IMR-90 (cell line): Measurements from ENCODE around the gene DCHS2. TPM values are rescaled to one million over a fixed set of nuclear protein-coding genes. Genes with fewer than 3 reads are reported as not detected.

Source experiments
- ATAC-seq: fragments of 200-7000 bp; cut with Tn5 transposase; 2 replicates; pipeline ENCODE4 v1.9.1; 2020; ENCODE audit warnings: low read depth, mild to moderate bottlenecking, moderate library complexity
- BruUV-seq: library from RNA; stranded (reverse); fragments of 400-500 nt; replicated peaks from 2 replicates; lab custom pipeline; 2021; lab: Mats Ljungman, UMichigan
- CTCF ChIA-PET: fragments of 300-600 bp; formaldehyde crosslinking; extraction: SDS; loops from one replicate; lab custom pipeline; 2021; ENCODE audit warnings: antibody characterized with exemption; lab: Yijun Ruan, JAX
- POLR2A ChIA-PET: fragments of 300-600 bp; sonication (Branson Sonifier 250); formaldehyde crosslinking; loops from one replicate; lab custom pipeline; 2022; ENCODE audit warnings: antibody characterized with exemption; ENCODE audit not compliant: unreplicated experiment; lab: Charles Lee
- DNase-seq: peaks from one replicate; pipeline ENCODE4 v3.0.0; 2013
- H2AFZ ChIP-seq: replicated peaks from 2 replicates; pipeline ENCODE3; 2013; ENCODE audit warnings: low read length, mild to moderate bottlenecking; ENCODE audit not compliant: poor library complexity
- H2AK5ac ChIP-seq: 2 replicates; pipeline ENCODE4 v1.6.1; 2013; ENCODE audit warnings: low read depth, low read length, inconsistent platforms
- H2AK9ac ChIP-seq: replicated peaks from 2 replicates; pipeline ENCODE3; 2013; ENCODE audit warnings: mild to moderate bottlenecking, low read depth, low read length, moderate library complexity; ENCODE audit not compliant: poor library complexity
- H2BK120ac ChIP-seq: 2 replicates; pipeline ENCODE4 v1.6.1; 2013; ENCODE audit warnings: low read depth, low read length, inconsistent platforms
- H2BK15ac ChIP-seq: 3 replicates; pipeline ENCODE4 v1.6.1; 2013; ENCODE audit warnings: low read depth, low read length, inconsistent platforms
- H2BK20ac ChIP-seq: 2 replicates; pipeline ENCODE4 v1.6.1; 2013; ENCODE audit warnings: low read depth, mild to moderate bottlenecking, inconsistent platforms, low read length, moderate library complexity
- H2BK5ac ChIP-seq: 2 replicates; pipeline ENCODE4 v1.6.1; 2013; ENCODE audit warnings: mild to moderate bottlenecking, low read depth, low read length, inconsistent platforms; ENCODE audit not compliant: poor library complexity, severe bottlenecking
- H3K14ac ChIP-seq: replicated peaks from 2 replicates; pipeline ENCODE4 v1.6.1; 2013; ENCODE audit warnings: low read depth, low read length, inconsistent platforms
- H3K18ac ChIP-seq: 2 replicates; pipeline ENCODE4 v1.6.1; 2013; ENCODE audit warnings: low read depth, low read length, control low read depth
- H3K23ac ChIP-seq: 2 replicates; pipeline ENCODE4 v1.6.1; 2013; ENCODE audit warnings: low read depth, low read length, inconsistent platforms
- H3K27ac ChIP-seq: 2 replicates; pipeline ENCODE4 v1.5.1; 2013; ENCODE audit warnings: mild to moderate bottlenecking, control low read depth, low read length; ENCODE audit not compliant: insufficient read depth
- H3K27me3 ChIP-seq: 2 replicates; pipeline ENCODE4 v1.6.1; 2013; ENCODE audit warnings: low read length; ENCODE audit not compliant: control insufficient read depth, insufficient read depth
- H3K36me3 ChIP-seq: 2 replicates; pipeline ENCODE4 v1.6.1; 2013; ENCODE audit warnings: low read length, mixed read lengths; ENCODE audit not compliant: control insufficient read depth, insufficient read depth
- H3K4ac ChIP-seq: 2 replicates; pipeline ENCODE4 v1.6.1; 2013; ENCODE audit warnings: low read depth, low read length, inconsistent platforms
- H3K4me1 ChIP-seq: 2 replicates; pipeline ENCODE4 v1.6.1; 2013; ENCODE audit warnings: low read length, mixed read lengths; ENCODE audit not compliant: control insufficient read depth, insufficient read depth
- H3K4me2 ChIP-seq: 2 replicates; pipeline ENCODE4 v1.6.1; 2013; ENCODE audit warnings: low read depth, mild to moderate bottlenecking, control low read depth, low read length, moderate library complexity
- H3K4me3 ChIP-seq: 2 replicates; pipeline ENCODE4 v1.5.1; 2013; ENCODE audit warnings: low read depth, mild to moderate bottlenecking, control low read depth, low read length, moderate library complexity; ENCODE audit not compliant: insufficient read depth
- H3K56ac ChIP-seq: 2 replicates; pipeline ENCODE4 v1.6.1; 2013; ENCODE audit warnings: low read length, inconsistent platforms; ENCODE audit not compliant: insufficient read depth; ENCODE audit errors: extremely low read depth
- H3K79me1 ChIP-seq, 2 experiments: 2 replicates each; pipeline ENCODE4 v1.6.1; 2013; ENCODE audit warnings: low read length in 2 of 2, inconsistent platforms in 1 of 2, low read depth in 1 of 2
- H3K9ac ChIP-seq: 2 replicates; pipeline ENCODE4 v1.6.1; 2013; ENCODE audit warnings: low read depth, low read length, control low read depth
- H3K9me1 ChIP-seq: 2 replicates; pipeline ENCODE4 v1.6.1; 2013; ENCODE audit warnings: low read length, inconsistent platforms; ENCODE audit not compliant: insufficient read depth
- H3K9me3 ChIP-seq: 2 replicates; pipeline ENCODE4 v1.6.1; 2013; ENCODE audit warnings: low read length; ENCODE audit not compliant: control insufficient read depth, insufficient read depth
- H4K20me1 ChIP-seq: 2 replicates; pipeline ENCODE4 v1.6.1; 2013; ENCODE audit warnings: low read length, inconsistent platforms; ENCODE audit not compliant: insufficient read depth
- H4K5ac ChIP-seq: 2 replicates; pipeline ENCODE4 v1.6.1; 2013; ENCODE audit warnings: mild to moderate bottlenecking, low read depth, low read length, control low read depth
- H4K8ac ChIP-seq, 2 experiments: 2 replicates each; pipeline ENCODE4 v1.6.1; 2013; ENCODE audit warnings: low read depth in 2 of 2, low read length in 2 of 2, control low read depth in 1 of 2, inconsistent platforms in 1 of 2
- H4K91ac ChIP-seq: 2 replicates; pipeline ENCODE4 v1.6.1; 2013; ENCODE audit warnings: low read depth, low read length, inconsistent platforms; ENCODE audit not compliant: insufficient read depth
- CHD1 ChIP-seq: IDR thresholded peaks from 2 replicates; pipeline ENCODE4 v1.6.1; 2012; ENCODE audit warnings: low read depth, low read length, improper control_type of control experiment
- MAFK ChIP-seq: IDR thresholded peaks from 2 replicates; pipeline ENCODE4 v1.6.1; 2012; ENCODE audit warnings: low read depth, low read length, improper control_type of control experiment
- MAZ ChIP-seq: IDR thresholded peaks from 2 replicates; pipeline ENCODE4 v1.6.1; 2012; ENCODE audit warnings: low read depth, mild to moderate bottlenecking, low read length, improper control_type of control experiment, moderate library complexity, borderline replicate concordance
- MXI1 ChIP-seq: IDR thresholded peaks from 2 replicates; pipeline ENCODE4 v1.6.1; 2012; ENCODE audit warnings: low read depth, mild to moderate bottlenecking, low read length, moderate library complexity, borderline replicate concordance
- POLR2A ChIP-seq: IDR thresholded peaks from 2 replicates; pipeline ENCODE4 v1.6.1; 2012; ENCODE audit warnings: mild to moderate bottlenecking, low read depth, low read length
- WGBS, 2 experiments: methylation state at CpG; one replicate each; pipeline versions ENCODE4 v1.1.5 to v1.1.7; 2013; ENCODE audit warnings: missing lambda C conversion rate in 2 of 2; ENCODE audit not compliant: insufficient read length in 1 of 2; ENCODE audit errors: extremely low coverage in 2 of 2; 5-methylcytosine and 5-hydroxymethylcytosine counted together
- dilution Hi-C: fragments of 300-500 bp; cut with HindIII; formaldehyde crosslinking; loops from one replicate; pipeline ENCODE4 v1.14.3; 2018; ENCODE audit warnings: low sequenced_read_pairs; ENCODE audit not compliant: unreplicated experiment
- in situ Hi-C: fragments of 300-500 bp; cut with MboI; formaldehyde crosslinking; loops from 3 replicates; pipeline ENCODE4 v1.14.3; 2019; ENCODE audit warnings: low sequenced_read_pairs, inconsistent platforms, mixed read lengths
- intact Hi-C: fragments of 100-400 bp; cut with micrococcal nuclease; formaldehyde crosslinking; loops from 2 replicates; pipeline ENCODE4 v1.10.0; 2022
- polyA plus RNA-seq, 3 experiments: library from polyadenylated mRNA; depleted of rRNA; stranded (reverse); fragments of >200 nt; gene quantifications; 2 replicates each; pipeline ENCODE4 v1.2.3, GENCODE V29; 2012; ENCODE audit warnings: low replicate concordance in 1 of 3
- total RNA-seq: library from RNA; depleted of rRNA; stranded (reverse); fragments of >200 nt; gene quantifications from 2 replicates; pipeline ENCODE4 v1.2.3, GENCODE V29; 2012
- TF ChIP-seq, protein P1 (sequence below): fragments of 150-350 bp; IDR thresholded peaks from 2 replicates; pipeline ENCODE4 v1.6.1; 2017; ENCODE audit warnings: mild to moderate bottlenecking, antibody characterized with exemption, low read length, low read depth

Gene DCHS2
- total and polyA plus RNA-seq, 2 of the 4 experiments (the other 2 are of a cell fraction) = not detected

DNA sequence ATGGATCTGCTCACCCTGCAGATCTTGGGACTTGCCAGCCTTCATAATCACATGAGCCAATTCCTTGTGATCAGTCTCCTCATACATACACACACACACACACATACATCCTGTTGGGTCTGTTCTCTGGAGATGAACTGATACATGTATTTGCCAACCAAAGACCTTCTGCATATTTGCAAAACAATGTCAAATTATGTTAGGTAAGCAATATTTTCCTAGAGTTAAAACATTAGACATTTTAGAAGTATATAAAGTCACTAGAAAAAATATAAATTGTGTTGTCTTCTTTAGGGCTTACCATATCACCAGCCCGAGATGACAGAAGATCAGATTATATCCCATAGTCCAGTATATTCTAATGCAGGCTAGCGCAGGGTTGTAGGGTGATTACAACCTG, 156.0 kb downstream of the DCHS2 start:
- TF ChIP-seq, protein P1, sequence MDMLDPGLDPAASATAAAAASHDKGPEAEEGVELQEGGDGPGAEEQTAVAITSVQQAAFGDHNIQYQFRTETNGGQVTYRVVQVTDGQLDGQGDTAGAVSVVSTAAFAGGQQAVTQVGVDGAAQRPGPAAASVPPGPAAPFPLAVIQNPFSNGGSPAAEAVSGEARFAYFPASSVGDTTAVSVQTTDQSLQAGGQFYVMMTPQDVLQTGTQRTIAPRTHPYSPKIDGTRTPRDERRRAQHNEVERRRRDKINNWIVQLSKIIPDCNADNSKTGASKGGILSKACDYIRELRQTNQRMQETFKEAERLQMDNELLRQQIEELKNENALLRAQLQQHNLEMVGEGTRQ = no peak
- TF ChIP-seq MAZ = no peak
- 0 out of 2 replicates have a peak, but pooled peaks have one; percentile 2 for TF ChIP-seq MAFK
- TF ChIP-seq POLR2A = no peak
- TF ChIP-seq MXI1 = no peak
- TF ChIP-seq CHD1 = no peak
- no peak overlapping the region for H2AK5ac ChIP-seq
- no peak overlapping the region for H3K27ac ChIP-seq
- no CpG with 5 or more reads among the region's 2 CpGs for WGBS, 2 experiments
- no peak overlapping the region for H4K91ac ChIP-seq
- no peak overlapping the region for H2BK120ac ChIP-seq
- no peak overlapping the region for H3K18ac ChIP-seq
- H3K27me3 ChIP-seq = 0 out of 2 replicates have a peak, but pooled peaks cover 2% of the 10 kb centered on the region
- no peak overlapping the region for H3K4me2 ChIP-seq
- H3K4me3 ChIP-seq = no peak overlapping the region
- no peaks in the 10 kb centered on the region for H4K20me1 ChIP-seq
- in situ Hi-C loops = no loop called here
- ChIA-PET POLR2A (no interaction called here), CTCF (no interaction called here)
- H2BK5ac ChIP-seq = no peak overlapping the region
- no peak overlapping the region for H3K9ac ChIP-seq
- H3K9me1 ChIP-seq = no peaks in the 10 kb centered on the region
- dilution Hi-C loops = no loop called here
- intact Hi-C loops = no loop called here
- no peak overlapping the region for H2AFZ ChIP-seq
- no TSS peak for BruUV-seq
- no peak overlapping the region for H2BK20ac ChIP-seq
- H3K9me3 ChIP-seq = no peaks in the 10 kb centered on the region
- H3K23ac ChIP-seq = no peak overlapping the region
- H3K14ac ChIP-seq = no peak overlapping the region
- ATAC-seq (no peak), DNase-seq (no peak)
- H3K4me1 ChIP-seq = no peaks in the 10 kb centered on the region
- H3K36me3 ChIP-seq = no peaks in the 10 kb centered on the region
- H4K8ac ChIP-seq = no peak overlapping the region
- no peaks in the 10 kb centered on the region for H3K79me1 ChIP-seq
- H3K4ac ChIP-seq = no peak overlapping the region
- no peak overlapping the region for H2AK9ac ChIP-seq
- H2BK15ac ChIP-seq = no peak overlapping the region
- H3K56ac ChIP-seq = no peak overlapping the region
- no peak overlapping the region for H4K5ac ChIP-seq
